HCT116 (cell line): Measurements from ENCODE around the gene GALE. TPM values are rescaled to one million over a fixed set of nuclear protein-coding genes. Genes with fewer than 3 reads are reported as not detected.

Experiments used
- ATAC-seq: fragments of 200-7000 bp; cut with Tn5 transposase; 2 replicates; pipeline ENCODE4 v1.9.1; 2020; ENCODE audit warnings: mild to moderate bottlenecking, moderate library complexity
- BruUV-seq: library from RNA; stranded (reverse); fragments of 400-500 nt; replicated peaks from 2 replicates; lab custom pipeline; 2021; lab: Mats Ljungman, UMichigan
- CTCF ChIA-PET: fragments of 300-600 bp; sonication (Branson Sonifier 250); formaldehyde crosslinking; loops from one replicate; lab custom pipeline; 2021; ENCODE audit warnings: antibody characterized with exemption; lab: Charles Lee
- POLR2A ChIA-PET: fragments of 300-600, 350-600 bp; sonication (Branson Sonifier 250); formaldehyde crosslinking; loops from one replicate; lab custom pipeline; 2021; ENCODE audit warnings: antibody characterized with exemption; lab: Charles Lee
- RAD21 ChIA-PET, 2 experiments: fragments of 300-600 bp; sonication (Branson Sonifier 250); formaldehyde crosslinking; loops; one replicate each; lab custom pipeline; 2023; ENCODE audit warnings: low total read pairs in 2 of 2; ENCODE audit not compliant: uncharacterized antibody in 2 of 2, unreplicated experiment in 2 of 2, low non-redundant PET in 1 of 2; lab: Charles Lee
- DNase-seq: peaks from one replicate; pipeline ENCODE4 v3.0.0-alpha.2; 2010; ENCODE audit warnings: low read depth, low spot score
- H2AFZ ChIP-seq: fragments of 200-600 bp; shearing (Covaris generic), sonication (generic); 2 replicates; pipeline ENCODE4 v1.6.1; 2017; ENCODE audit warnings: low read depth, mixed run types, mixed read lengths, antibody characterized with exemption, low read length; ENCODE audit not compliant: poor library complexity, severe bottlenecking
- H3K27ac ChIP-seq: 2 replicates; pipeline ENCODE4 v1.5.1; 2012; ENCODE audit warnings: low read depth, low read length
- H3K27me3 ChIP-seq: fragments of 200-600 bp; sonication (generic); 2 replicates; pipeline ENCODE4 v1.6.1; 2016; ENCODE audit warnings: mixed run types, low read length, mixed read lengths; ENCODE audit not compliant: insufficient read depth
- H3K36me3 ChIP-seq, 2 experiments: fragments of 200-500 bp in 1 of 2; fragments of 200-600 bp in 1 of 2; sonication (Bioruptor generic) in 1 of 2; sonication (generic) in 1 of 2; 2 replicates each; pipeline versions ENCODE4 v1.5.1 to v1.6.1; 2014 to 2016; ENCODE audit warnings: low read length in 2 of 2, inconsistent platforms in 1 of 2, mixed read lengths in 1 of 2, mixed run types in 1 of 2; ENCODE audit not compliant: insufficient read depth in 2 of 2, control insufficient read depth in 1 of 2
- H3K4me1 ChIP-seq, 2 experiments: fragments of 200-600 bp in 1 of 2; sonication (generic) in 1 of 2; 2 replicates each; pipeline versions ENCODE4 v1.5.1 to v1.6.1; 2012 to 2017; ENCODE audit warnings: low read length in 2 of 2, inconsistent platforms in 1 of 2, mild to moderate bottlenecking in 1 of 2, mixed read lengths in 1 of 2, mixed run types in 1 of 2, moderate library complexity in 1 of 2; ENCODE audit not compliant: insufficient read depth in 2 of 2, control insufficient read depth in 1 of 2
- H3K4me2 ChIP-seq: fragments of 200-600 bp; sonication (generic); 2 replicates; pipeline ENCODE4 v1.6.1; 2017; ENCODE audit warnings: mixed run types, low read length, mixed read lengths
- H3K4me3 ChIP-seq, 2 experiments: fragments of 200-600 bp in 1 of 2; sonication (generic) in 1 of 2; replicated peaks in 1 of 2; 2 replicates each; pipeline ENCODE4 v1.5.1; 2011 to 2016; ENCODE audit warnings: low read length in 2 of 2, control low read depth in 1 of 2, low read depth in 1 of 2, mild to moderate bottlenecking in 1 of 2, mixed read lengths in 1 of 2, mixed run types in 1 of 2
- H3K79me2 ChIP-seq: fragments of 200-600 bp; sonication (generic); 2 replicates; pipeline ENCODE4 v1.6.1; 2017; ENCODE audit warnings: mild to moderate bottlenecking, mixed run types, low read length, moderate library complexity, mixed read lengths; ENCODE audit not compliant: insufficient read depth
- H3K9ac ChIP-seq: fragments of 200-600 bp; sonication (generic); 2 replicates; pipeline ENCODE4 v1.6.1; 2016; ENCODE audit warnings: low read length, mixed read lengths
- H3K9me2 ChIP-seq: fragments of 200-600 bp; sonication (generic), shearing (Covaris generic); 2 replicates; pipeline ENCODE4 v1.6.1; 2017; ENCODE audit warnings: mixed run types, mild to moderate bottlenecking, moderate library complexity; ENCODE audit not compliant: insufficient read depth
- H3K9me3 ChIP-seq, 2 experiments: fragments of 200-500 bp in 1 of 2; fragments of 200-600 bp in 1 of 2; sonication (Bioruptor generic) in 1 of 2; sonication (generic) in 1 of 2; 2 replicates each; pipeline ENCODE4 v1.6.1; 2014 to 2017; ENCODE audit warnings: low read length in 2 of 2, mixed read lengths in 2 of 2, inconsistent platforms in 1 of 2, low read depth in 1 of 2, mild to moderate bottlenecking in 1 of 2, mixed run types in 1 of 2, moderate library complexity in 1 of 2; ENCODE audit not compliant: control insufficient read depth in 1 of 2, insufficient read depth in 1 of 2
- H4K20me1 ChIP-seq: fragments of 200-600 bp; sonication (generic), shearing (Covaris generic); 2 replicates; pipeline ENCODE4 v1.6.1; 2017; ENCODE audit warnings: mixed run types, mild to moderate bottlenecking, moderate library complexity; ENCODE audit not compliant: insufficient read depth
- ATF3 ChIP-seq: IDR thresholded peaks from 2 replicates; pipeline ENCODE4 v1.6.1; 2012
- CBX3 ChIP-seq: IDR thresholded peaks from 2 replicates; pipeline ENCODE4 v1.6.1; 2012; ENCODE audit warnings: low read depth
- CEBPB ChIP-seq: IDR thresholded peaks from 2 replicates; pipeline ENCODE4 v1.6.1; 2012; ENCODE audit warnings: low read depth
- EGR1 ChIP-seq: IDR thresholded peaks from 2 replicates; pipeline ENCODE4 v1.6.1; 2012; ENCODE audit warnings: low read depth
- EZH2phosphoT487 ChIP-seq: fragments of 200-600 bp; IDR thresholded peaks from 2 replicates; pipeline ENCODE4 v1.6.1; 2018; ENCODE audit warnings: antibody characterized with exemption, borderline replicate concordance
- FOSL1 ChIP-seq: IDR thresholded peaks from 2 replicates; pipeline ENCODE4 v1.6.1; 2012; ENCODE audit warnings: low read depth
- JUND ChIP-seq: IDR thresholded peaks from 2 replicates; pipeline ENCODE4 v1.6.1; 2012
- MAX ChIP-seq: IDR thresholded peaks from 2 replicates; pipeline ENCODE4 v1.6.1; 2012
- POLR2A ChIP-seq: IDR thresholded peaks from 2 replicates; pipeline ENCODE4 v1.7.0; 2011; ENCODE audit warnings: borderline replicate concordance; ENCODE audit not compliant: insufficient read depth, insufficient read length; ENCODE audit errors: extremely low read depth
- POLR2AphosphoS5 ChIP-seq: IDR thresholded peaks from 2 replicates; pipeline ENCODE4 v1.6.1; 2011; ENCODE audit warnings: mild to moderate bottlenecking, low read depth, low read length, moderate library complexity
- RAD21 ChIP-seq: IDR thresholded peaks from 2 replicates; pipeline ENCODE4 v1.6.1; 2012; ENCODE audit warnings: low read depth, mild to moderate bottlenecking
- SP1 ChIP-seq: IDR thresholded peaks from 2 replicates; pipeline ENCODE4 v1.6.1; 2012; ENCODE audit warnings: low read depth
- SRF ChIP-seq: IDR thresholded peaks from 2 replicates; pipeline ENCODE4 v1.6.1; 2012; ENCODE audit warnings: low read depth
- YY1 ChIP-seq: IDR thresholded peaks from 2 replicates; pipeline ENCODE4 v1.6.1; 2011; ENCODE audit warnings: low read length, low read depth, moderate library complexity, mild to moderate bottlenecking; ENCODE audit not compliant: insufficient replicate concordance; ENCODE audit errors: extremely low read depth
- ZBTB33 ChIP-seq: IDR thresholded peaks from 2 replicates; pipeline ENCODE4 v1.6.1; 2011; ENCODE audit warnings: mild to moderate bottlenecking, low read length, moderate library complexity; ENCODE audit not compliant: insufficient replicate concordance; ENCODE audit errors: extremely low read depth
- ZFX ChIP-seq: fragments of 450-650 bp; IDR thresholded peaks from 2 replicates; pipeline ENCODE4 v1.6.1; 2017
- ZNF274 ChIP-seq: fragments of 200-500 bp; sonication (Bioruptor generic); IDR thresholded peaks from 2 replicates; pipeline ENCODE4 v1.6.1; 2014; ENCODE audit warnings: mild to moderate bottlenecking, low read depth, low read length, inconsistent platforms
- intact Hi-C: fragments of 100-400 bp; cut with micrococcal nuclease; formaldehyde crosslinking; loops from 2 replicates; pipeline ENCODE4 v1.10.0; 2022
- total RNA-seq: library from RNA; stranded (reverse); gene quantifications from one replicate; pipeline ENCODE4 v1.2.1, GENCODE V29; 2021; ENCODE audit not compliant: unreplicated experiment
- TF ChIP-seq, protein P1 (sequence below), 3 experiments: fragments of 200-600 bp in 1 of 3; sonication (generic) in 1 of 3; IDR thresholded peaks in 2 of 3; conservative IDR thresholded peaks in 1 of 3; 2 replicates each; pipeline ENCODE4 v1.5.1; 2012 to 2017; ENCODE audit warnings: low read depth in 2 of 3, low read length in 2 of 3, antibody characterized with exemption in 1 of 3, borderline replicate concordance in 1 of 3, control low read depth in 1 of 3, mild to moderate bottlenecking in 1 of 3, mixed read lengths in 1 of 3, mixed run types in 1 of 3, moderate library complexity in 1 of 3; ENCODE audit not compliant: insufficient read depth in 1 of 3

The GALE gene
- total RNA-seq, 1 experiment from 2014 or later = 114 TPM

- Histone ChIP-seq H3K9ac (peak overlapping the region; percentile 88), H3K4me3 (peak overlapping the region; percentile 81 to 99), H3K4me1 (peaks cover 2 to 18% of the 10 kb centered on the region in 2 experiments; a peak in 3 of 4 replicates), H3K27ac (peak overlapping the region; percentile 75), H3K9me3 (no peaks in the 10 kb centered on the region), H2AFZ (no peak overlapping the region), H3K79me2 (peaks cover 11% of the 10 kb centered on the region), H3K36me3 (no peaks in the 10 kb centered on the region), H4K20me1 (no peaks in the 10 kb centered on the region), H3K9me2 (no peaks in the 10 kb centered on the region), H3K27me3 (no peaks in the 10 kb centered on the region), H3K4me2 (peak overlapping the region; percentile 88)
- ChIA-PET RAD21 (interaction anchor here in 1 of 2 experiments (0.6 kb wide), 1 partner anchor 193 kb away, joined by 3 read pairs; no protein-coding TSS in a partner anchor), POLR2A (interaction anchor here (0.6 to 1.5 kb wide), 5 partner anchors 24 to 94 kb away, joined by 3 to 5 read pairs (median 4); no protein-coding TSS in a partner anchor), CTCF (interaction anchor here (2.6 kb wide), 1 partner anchor 16 kb away, joined by 16 read pairs; no protein-coding TSS in a partner anchor)
- DNase-seq (no peak), ATAC-seq (peak; percentile 7; the same call in 1 of the 2 replicates)
- no TSS peak for BruUV-seq
- TF ChIP-seq POLR2AphosphoS5 (no peak), EGR1 (no peak), RAD21 (no peak), POLR2A (no peak), ZNF274 (no peak), SRF (no peak), MAX (no peak), ZFX (no peak), ZBTB33 (no peak), JUND (no peak), CBX3 (no peak), EZH2phosphoT487 (no peak), YY1 (no peak), ATF3 (no peak), SP1 (no peak), FOSL1 (no peak), CEBPB (no peak)
- TF ChIP-seq, protein P1, sequence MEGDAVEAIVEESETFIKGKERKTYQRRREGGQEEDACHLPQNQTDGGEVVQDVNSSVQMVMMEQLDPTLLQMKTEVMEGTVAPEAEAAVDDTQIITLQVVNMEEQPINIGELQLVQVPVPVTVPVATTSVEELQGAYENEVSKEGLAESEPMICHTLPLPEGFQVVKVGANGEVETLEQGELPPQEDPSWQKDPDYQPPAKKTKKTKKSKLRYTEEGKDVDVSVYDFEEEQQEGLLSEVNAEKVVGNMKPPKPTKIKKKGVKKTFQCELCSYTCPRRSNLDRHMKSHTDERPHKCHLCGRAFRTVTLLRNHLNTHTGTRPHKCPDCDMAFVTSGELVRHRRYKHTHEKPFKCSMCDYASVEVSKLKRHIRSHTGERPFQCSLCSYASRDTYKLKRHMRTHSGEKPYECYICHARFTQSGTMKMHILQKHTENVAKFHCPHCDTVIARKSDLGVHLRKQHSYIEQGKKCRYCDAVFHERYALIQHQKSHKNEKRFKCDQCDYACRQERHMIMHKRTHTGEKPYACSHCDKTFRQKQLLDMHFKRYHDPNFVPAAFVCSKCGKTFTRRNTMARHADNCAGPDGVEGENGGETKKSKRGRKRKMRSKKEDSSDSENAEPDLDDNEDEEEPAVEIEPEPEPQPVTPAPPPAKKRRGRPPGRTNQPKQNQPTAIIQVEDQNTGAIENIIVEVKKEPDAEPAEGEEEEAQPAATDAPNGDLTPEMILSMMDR (IDR thresholded peaks at IDR 0.05 in 2 of 3, conservative IDR thresholded peaks at IDR 0.05 in 1 of 3; ENCODE audit: borderline replicate concordance in 1 of 3, insufficient read depth in 1 of 3, low read depth in 2 of 3, low read length in 2 of 3) = no peak
- intact Hi-C loops = no loop called here
Observed at GRCh38 chr1:23825762-23826522, 25.4 kb upstream of the GALE start.
